ENCODE measurements around the gene WFDC10B. TPM values are rescaled to one million over a fixed set of nuclear protein-coding genes. Genes with fewer than 3 reads are reported as not detected.
"Not testable (repeated sequence)": the region's sequence is repeated elsewhere in the genome, so short reads cannot be mapped to it uniquely, and the experiment has no call there.

The WFDC10B gene
- total RNA-seq, 4 donors from 2014 or later: 1.9 TPM; not detected in 3

DNA sequence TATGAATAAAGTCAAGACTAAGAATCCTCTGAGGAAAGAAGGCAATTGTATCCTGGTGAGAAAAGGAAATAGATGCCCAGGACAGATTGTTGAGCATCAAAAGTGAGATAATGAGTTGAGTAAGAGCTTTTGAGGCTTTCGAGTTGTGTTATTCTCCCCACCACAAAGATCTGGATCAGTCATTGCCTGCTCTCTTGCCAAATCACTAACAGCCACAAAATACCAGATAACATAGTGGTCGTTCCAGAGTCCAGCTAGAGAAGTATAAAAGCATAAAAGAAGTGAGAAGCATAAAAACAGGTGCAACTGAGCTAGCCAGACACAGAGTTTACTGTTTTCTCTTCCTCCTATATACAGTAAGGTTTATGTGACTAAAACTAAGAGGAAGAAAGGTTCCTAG, 22.2 kb upstream of the WFDC10B start:
- Histone ChIP-seq H3K9me3 (no peaks in the 10 kb centered on the region), H3K36me3 (no peaks in the 10 kb centered on the region), H3K4me3 (no peak overlapping the region), H3K4me1 (no peaks in the 10 kb centered on the region), H3K27ac (no peak overlapping the region), H3K27me3 (no peaks in the 10 kb centered on the region)
- in situ Hi-C loops (cut with MboI; ENCODE audit: low pct_ligation_motif_present in 1 of 4, low pct_unique_long_range_greater_than_20kb in 1 of 4, low sequenced_read_pairs in 3 of 4) (no loop called here), intact Hi-C loops (cut with DNase I; ENCODE audit: low total_unique reads) (no loop called here)
- DNase-seq: no peak
- TF ChIP-seq, protein P1, sequence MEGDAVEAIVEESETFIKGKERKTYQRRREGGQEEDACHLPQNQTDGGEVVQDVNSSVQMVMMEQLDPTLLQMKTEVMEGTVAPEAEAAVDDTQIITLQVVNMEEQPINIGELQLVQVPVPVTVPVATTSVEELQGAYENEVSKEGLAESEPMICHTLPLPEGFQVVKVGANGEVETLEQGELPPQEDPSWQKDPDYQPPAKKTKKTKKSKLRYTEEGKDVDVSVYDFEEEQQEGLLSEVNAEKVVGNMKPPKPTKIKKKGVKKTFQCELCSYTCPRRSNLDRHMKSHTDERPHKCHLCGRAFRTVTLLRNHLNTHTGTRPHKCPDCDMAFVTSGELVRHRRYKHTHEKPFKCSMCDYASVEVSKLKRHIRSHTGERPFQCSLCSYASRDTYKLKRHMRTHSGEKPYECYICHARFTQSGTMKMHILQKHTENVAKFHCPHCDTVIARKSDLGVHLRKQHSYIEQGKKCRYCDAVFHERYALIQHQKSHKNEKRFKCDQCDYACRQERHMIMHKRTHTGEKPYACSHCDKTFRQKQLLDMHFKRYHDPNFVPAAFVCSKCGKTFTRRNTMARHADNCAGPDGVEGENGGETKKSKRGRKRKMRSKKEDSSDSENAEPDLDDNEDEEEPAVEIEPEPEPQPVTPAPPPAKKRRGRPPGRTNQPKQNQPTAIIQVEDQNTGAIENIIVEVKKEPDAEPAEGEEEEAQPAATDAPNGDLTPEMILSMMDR (IDR thresholded peaks at IDR 0.05): no peak
- TF ChIP-seq POLR2A (IDR thresholded peaks at IDR 0.05): no peak
- TF ChIP-seq EP300 (IDR thresholded peaks at IDR 0.05; ENCODE audit: low read depth): no peak
- no peak for TF ChIP-seq POLR2AphosphoS5 (IDR thresholded peaks at IDR 0.05)
- 23% methylated on average over 2 of the region's 2 CpGs for WGBS, 2 donors (ENCODE audit: low coverage in 1 of 2)

GRCh38 chr20:45725134-45725533, 20.3 kb upstream of the WFDC10B start:
- H3K27ac ChIP-seq: no peak overlapping the region
- in situ Hi-C loops (cut with MboI; ENCODE audit: low pct_ligation_motif_present in 1 of 4, low pct_unique_long_range_greater_than_20kb in 1 of 4, low sequenced_read_pairs in 3 of 4) (no loop called here), intact Hi-C loops (cut with DNase I; ENCODE audit: low total_unique reads) (no loop called here)
- H3K4me3 ChIP-seq: no peak overlapping the region
- H3K4me1 ChIP-seq: no peaks in the 10 kb centered on the region
- H3K27me3 ChIP-seq: no peaks in the 10 kb centered on the region
- H3K36me3 ChIP-seq: no peaks in the 10 kb centered on the region
- no peak for DNase-seq
- TF ChIP-seq EP300 (IDR thresholded peaks at IDR 0.05; ENCODE audit: low read depth) (no peak), POLR2A (IDR thresholded peaks at IDR 0.05) (no peak), POLR2AphosphoS5 (IDR thresholded peaks at IDR 0.05) (no peak)
- TF ChIP-seq, protein P1 (IDR thresholded peaks at IDR 0.05): no peak
- no peaks in the 10 kb centered on the region for H3K9me3 ChIP-seq

DNA sequence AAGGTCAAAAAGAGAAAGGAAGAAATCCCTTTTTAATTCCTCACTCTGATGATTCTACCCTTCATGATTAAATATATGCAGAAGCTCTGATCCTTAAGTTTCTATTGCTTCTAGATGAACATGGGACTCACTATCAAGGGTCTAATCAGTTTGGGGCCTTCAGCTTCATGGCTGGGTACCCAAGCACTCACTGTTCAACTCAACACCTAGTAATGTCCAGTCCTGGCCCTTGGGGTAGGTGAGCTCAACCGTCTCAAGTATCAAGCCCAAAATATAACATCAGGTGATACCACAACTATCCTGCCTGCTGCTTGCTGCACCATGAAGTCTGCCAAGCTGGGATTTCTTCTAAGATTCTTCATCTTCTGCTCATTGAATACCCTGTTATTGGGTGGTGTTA, 17.2 kb upstream of the WFDC10B start, which contains the start of gene SPINT4:
TSS of gene SPINT4 (plus strand) at position 301 of the 400 bp plus-strand sequence. CDS start at position 322, 21 bp downstream.
- H3K36me3 ChIP-seq: no peaks in the 10 kb centered on the region
- intact Hi-C loops (cut with DNase I; ENCODE audit: low total_unique reads) (no loop called here), in situ Hi-C loops (cut with MboI; ENCODE audit: low pct_ligation_motif_present in 1 of 4, low pct_unique_long_range_greater_than_20kb in 1 of 4, low sequenced_read_pairs in 3 of 4) (no loop called here)
- H3K9me3 ChIP-seq: no peaks in the 10 kb centered on the region
- no peak within 1 kb of the TSS for H3K27ac ChIP-seq
- no peaks in the 10 kb centered on the region for H3K4me1 ChIP-seq
- DNase-seq: no peak
- no peaks in the 10 kb centered on the region for H3K27me3 ChIP-seq
- WGBS, 2 donors (ENCODE audit: low coverage in 1 of 2): 80% methylated on average over 1 of the region's 1 CpG; no CpG with 5 or more reads in 1 of the 2 donors
- TF ChIP-seq POLR2AphosphoS5 (IDR thresholded peaks at IDR 0.05) (no peak), POLR2A (IDR thresholded peaks at IDR 0.05) (no peak), EP300 (IDR thresholded peaks at IDR 0.05; ENCODE audit: low read depth) (no peak)
- TF ChIP-seq, protein P1 (IDR thresholded peaks at IDR 0.05): no peak
- H3K4me3 ChIP-seq: no peak within 1 kb of the TSS

GRCh38 chr20:45716141-45716688, 11.4 kb upstream of the WFDC10B start:
- DNase-seq; H3K36me3 ChIP-seq; H3K9me3 ChIP-seq; H3K4me3 ChIP-seq; in situ Hi-C loops (cut with MboI; ENCODE audit: low pct_ligation_motif_present in 1 of 4, low pct_unique_long_range_greater_than_20kb in 1 of 4, low sequenced_read_pairs in 3 of 4); H3K27me3 ChIP-seq; H3K27ac ChIP-seq; H3K4me1 ChIP-seq; intact Hi-C loops (cut with DNase I; ENCODE audit: low total_unique reads): not testable (repeated sequence)

GRCh38 chr20:45701873-45702272, 2.9 kb downstream of the WFDC10B start, which contains the start of gene WFDC13:
Gene WFDC13, plus strand, starts transcription at chr20:45702038. Its CDS starts 86 bp downstream, at chr20:45702124.
- no peaks in the 10 kb centered on the region for H3K27me3 ChIP-seq
- TF ChIP-seq POLR2AphosphoS5 (IDR thresholded peaks at IDR 0.05): no peak
- no peak for TF ChIP-seq EP300 (IDR thresholded peaks at IDR 0.05; ENCODE audit: low read depth)
- TF ChIP-seq, protein P1 (IDR thresholded peaks at IDR 0.05): no peak
- TF ChIP-seq POLR2A (IDR thresholded peaks at IDR 0.05): no peak
- H3K36me3 ChIP-seq: no peaks in the 10 kb centered on the region
- in situ Hi-C loops (cut with MboI; ENCODE audit: low pct_ligation_motif_present in 1 of 4, low pct_unique_long_range_greater_than_20kb in 1 of 4, low sequenced_read_pairs in 3 of 4) (no loop called here), intact Hi-C loops (cut with DNase I; ENCODE audit: low total_unique reads) (no loop called here)
- no peak within 1 kb of the TSS for H3K27ac ChIP-seq
- WGBS, 2 donors (ENCODE audit: low coverage in 1 of 2): 22 to 54% methylated on average over 1 to 4 of the region's 4 CpGs
- H3K4me1 ChIP-seq: no peaks in the 10 kb centered on the region
- no peaks in the 10 kb centered on the region for H3K9me3 ChIP-seq
- DNase-seq: no peak
- no peak within 1 kb of the TSS for H3K4me3 ChIP-seq
